T-cell (primary cell): Measurements from ENCODE around the gene MRPL48. TPM values are rescaled to one million over a fixed set of nuclear protein-coding genes. Genes with fewer than 3 reads are reported as not detected.
"Not testable (repeated sequence)": the region's sequence is repeated elsewhere in the genome, so short reads cannot be mapped to it uniquely, and the experiment has no call there.

Experiments
- ATAC-seq, 4 experiments: fragments of 200-7000 bp in 3 of 4; fragments of 150-1000 bp in 1 of 4; cut with Tn5 transposase; replicated peaks in 1 of 4; 1 replicate in 3 of 4; 2 replicates in 1 of 4; pipeline ENCODE4 v1.10.0; 2021; ENCODE audit warnings: moderate library complexity in 3 of 4, mild to moderate bottlenecking in 2 of 4, moderate number of reproducible peaks in 1 of 4
- CTCF ChIA-PET, 2 donors: fragments of 300-600 bp; sonication (Branson Sonifier 250); formaldehyde crosslinking; loops; one replicate each; lab custom pipeline; 2022; ENCODE audit warnings: antibody characterized with exemption in 2 of 2; lab: Charles Lee
- POLR2A ChIA-PET, 2 donors: fragments of 300-600 bp; sonication (Branson Sonifier 250); formaldehyde crosslinking; loops; one replicate each; lab custom pipeline; 2022; ENCODE audit warnings: antibody characterized with exemption in 2 of 2; lab: Charles Lee
- DNase-seq, 35 experiments: peaks; one replicate each; pipeline versions ENCODE4 v3.0.0 to v3.0.0-alpha.2; 2013 to 2023
- H3K27ac ChIP-seq: one replicate; pipeline ENCODE4 v1.5.1; 2013; ENCODE audit warnings: low read length
- H3K27me3 ChIP-seq, 2 experiments: replicated peaks in 1 of 2; 1 replicate in 1 of 2; 2 replicates in 1 of 2; pipeline versions ENCODE4 v1.6.1 to v1.7.0; 2013; ENCODE audit warnings: low read length in 1 of 2, mixed read lengths in 1 of 2; ENCODE audit not compliant: control insufficient read depth in 2 of 2, insufficient read depth in 2 of 2; ENCODE audit errors: extremely low read depth in 1 of 2
- H3K36me3 ChIP-seq, 2 donors: 1 replicate in 1 of 2; 2 replicates in 1 of 2; pipeline versions ENCODE4 v1.6.1 to v1.7.0; 2013; ENCODE audit warnings: low read length in 1 of 2; ENCODE audit not compliant: control insufficient read depth in 2 of 2, insufficient read depth in 1 of 2; ENCODE audit errors: extremely low read depth in 1 of 2
- H3K4me1 ChIP-seq, 2 experiments: 1 replicate in 1 of 2; 2 replicates in 1 of 2; pipeline versions ENCODE4 v1.6.1 to v1.7.0; 2013; ENCODE audit warnings: low read length in 2 of 2, mixed read lengths in 1 of 2; ENCODE audit not compliant: insufficient read depth in 2 of 2, control insufficient read depth in 1 of 2; ENCODE audit errors: extremely low read depth in 1 of 2
- H3K4me3 ChIP-seq, 2 donors: 1 replicate in 1 of 2; 2 replicates in 1 of 2; pipeline versions ENCODE4 v1.5.1 to v1.7.0; 2013; ENCODE audit warnings: mild to moderate bottlenecking in 2 of 2, low read length in 1 of 2, moderate library complexity in 1 of 2; ENCODE audit not compliant: control insufficient read depth in 1 of 2; ENCODE audit errors: extremely low read depth in 1 of 2
- H3K9me3 ChIP-seq: 2 replicates; pipeline ENCODE4 v1.7.0; 2013
- H3K27ac Mint-ChIP-seq, 2 donors: one replicate each; pipeline ENCODE4 v1.8.0; 2020 to 2021; ENCODE audit warnings: mild to moderate bottlenecking in 2 of 2, mixed read lengths in 2 of 2
- H3K27me3 Mint-ChIP-seq, 2 donors: one replicate each; pipeline ENCODE4 v1.8.0; 2021 to 2022; ENCODE audit warnings: mixed read lengths in 2 of 2
- H3K36me3 Mint-ChIP-seq: one replicate; pipeline ENCODE4 v1.8.0; 2021; ENCODE audit warnings: mixed read lengths
- H3K4me1 Mint-ChIP-seq, 3 donors: one replicate each; pipeline ENCODE4 v1.8.0; 2020 to 2022; ENCODE audit warnings: mixed read lengths in 3 of 3, mild to moderate bottlenecking in 1 of 3
- H3K4me3 Mint-ChIP-seq, 3 donors: one replicate each; pipeline ENCODE4 v1.8.0; 2020 to 2022; ENCODE audit warnings: mild to moderate bottlenecking in 3 of 3, mixed read lengths in 3 of 3, moderate library complexity in 3 of 3
- H3K9me3 Mint-ChIP-seq, 3 donors: one replicate each; pipeline ENCODE4 v1.8.0; 2020 to 2022; ENCODE audit warnings: mixed read lengths in 3 of 3
- WGBS: methylation state at CpG from one replicate; pipeline ENCODE4 v1.1.5; 2013; ENCODE audit warnings: missing lambda C conversion rate; ENCODE audit not compliant: insufficient coverage; 5-methylcytosine and 5-hydroxymethylcytosine counted together
- total RNA-seq, 35 experiments: library from RNA in 6 of 35; stranded (reverse) in 6 of 35; fragments of 120-200 nt in 1 of 35; gene quantifications; one replicate each; pipeline versions ENCODE4 v1.2.1 to v1.2.4 and lab custom pipeline; 2013 to 2026

Gene MRPL48
- total RNA-seq, 5 donors from 2014 or later (not counting 1 experiment from before 2014, with no cell fraction given): 21.9 to 26.6 (median 25.7) TPM

DNA sequence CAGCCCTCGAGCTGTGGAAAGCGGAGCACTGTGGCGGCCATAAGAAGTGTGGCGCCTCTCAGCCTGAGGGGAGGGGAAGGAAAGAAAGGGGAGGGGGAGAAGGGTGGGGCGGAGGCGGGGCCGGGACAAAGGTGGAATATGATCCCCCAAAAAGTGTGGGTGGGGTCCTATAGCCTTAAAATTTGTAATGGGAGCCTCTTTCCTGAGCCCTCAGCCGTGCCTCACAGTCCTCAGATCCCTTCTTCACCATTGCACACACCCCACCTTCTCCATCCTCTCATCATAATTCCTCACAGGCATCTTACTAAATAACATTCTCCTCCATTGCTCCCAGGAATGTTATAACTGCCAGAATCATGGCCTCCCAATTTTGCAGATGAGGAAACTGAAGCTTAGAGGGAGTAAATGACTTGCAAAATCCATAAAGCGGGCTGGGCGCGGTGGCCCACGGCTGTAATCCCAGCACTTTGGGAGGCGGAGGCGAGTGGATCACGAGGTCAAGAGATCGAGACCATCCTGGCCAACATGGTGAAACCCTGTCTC lies 26.2 kb upstream of the MRPL48 start:
- H3K27ac ChIP-seq: peak overlapping the region; percentile 67
- ChIA-PET CTCF (interaction anchor here in 1 of 2 donors (1.0 to 3.5 kb wide), 4 partner anchors 18 to 135 kb away, joined by 3 to 40 read pairs (median 4); partner anchors contain the start of gene MRPL48), POLR2A (interaction anchor here (0.5 to 2.1 kb wide), 4 partner anchors 18 to 91 kb away, joined by 4 to 29 read pairs (median 10); partner anchors contain the start of gene MRPL48 (in 1 of the 2))
- no peaks in the 10 kb centered on the region for H3K9me3 Mint-ChIP-seq
- H3K36me3 ChIP-seq: no peaks in the 10 kb centered on the region
- peak overlapping the region; percentile 44 to 94 for H3K4me3 ChIP-seq
- H3K27me3 ChIP-seq: peaks cover 0 to 8% of the 10 kb centered on the region in 2 experiments
- no peaks in the 10 kb centered on the region for H3K9me3 ChIP-seq
- H3K4me1 Mint-ChIP-seq: peaks cover 30 to 32% (median 32%) of the 10 kb centered on the region in 3 donors
- peak overlapping the region; percentile 88 to 96 for H3K27ac Mint-ChIP-seq
- peaks cover 2% of the 10 kb centered on the region for H3K36me3 Mint-ChIP-seq
- peak; percentile 5 to 9 (median 6) for ATAC-seq
- H3K4me1 ChIP-seq: peaks cover 12 to 14% of the 10 kb centered on the region in 2 experiments
- H3K4me3 Mint-ChIP-seq: peak overlapping the region; percentile 88 to 98 (median 90)
- 63% methylated on average over 12 of the region's 16 CpGs for WGBS
- H3K27me3 Mint-ChIP-seq: peaks cover 6% of the 10 kb centered on the region in 2 donors
- peak in 2 of 35 experiments; percentile 1 to 5 for DNase-seq

DNA sequence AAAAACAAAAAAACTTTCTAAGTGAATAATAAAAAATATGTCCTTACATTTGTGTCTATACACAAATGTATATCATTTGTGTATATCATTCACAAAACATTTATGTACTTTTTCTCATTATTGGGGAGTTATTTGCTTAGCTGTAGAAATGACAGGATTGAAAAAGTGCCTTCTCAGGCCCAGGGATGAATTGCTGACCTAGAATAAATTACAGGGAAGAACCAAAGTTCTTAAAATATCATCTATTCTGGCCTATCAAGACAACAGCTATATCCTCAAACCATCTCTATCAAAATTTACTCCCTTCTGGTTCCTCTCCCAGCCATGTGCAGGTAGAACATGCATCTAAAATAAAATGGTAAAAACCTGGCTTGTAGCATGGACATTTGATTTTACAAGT lies 24.9 kb upstream of the MRPL48 start:
- Histone ChIP-seq H3K9me3 (no peaks in the 10 kb centered on the region), H3K4me1 (peaks cover 11 to 12% of the 10 kb centered on the region in 2 experiments), H3K27me3 (peaks cover 0 to 11% of the 10 kb centered on the region in 2 experiments), H3K4me3 (no peak overlapping the region), H3K27ac (no peak overlapping the region), H3K36me3 (no peaks in the 10 kb centered on the region)
- ChIA-PET CTCF (interaction anchor here in 1 of 2 donors (3.5 kb wide), 1 partner anchor 17 kb away, joined by 40 read pairs; no protein-coding TSS in a partner anchor), POLR2A (no interaction called here)
- Mint-ChIP-seq H3K9me3 (no peaks in the 10 kb centered on the region), H3K27me3 (peaks cover 14 to 15% of the 10 kb centered on the region in 2 donors), H3K4me3 (no peak overlapping the region), H3K36me3 (no peaks in the 10 kb centered on the region), H3K4me1 (peaks cover 24 to 28% (median 26%) of the 10 kb centered on the region in 3 donors), H3K27ac (peak overlapping the region; percentile 27 to 39)
- ATAC-seq: no peak
- DNase-seq: no peak

DNA sequence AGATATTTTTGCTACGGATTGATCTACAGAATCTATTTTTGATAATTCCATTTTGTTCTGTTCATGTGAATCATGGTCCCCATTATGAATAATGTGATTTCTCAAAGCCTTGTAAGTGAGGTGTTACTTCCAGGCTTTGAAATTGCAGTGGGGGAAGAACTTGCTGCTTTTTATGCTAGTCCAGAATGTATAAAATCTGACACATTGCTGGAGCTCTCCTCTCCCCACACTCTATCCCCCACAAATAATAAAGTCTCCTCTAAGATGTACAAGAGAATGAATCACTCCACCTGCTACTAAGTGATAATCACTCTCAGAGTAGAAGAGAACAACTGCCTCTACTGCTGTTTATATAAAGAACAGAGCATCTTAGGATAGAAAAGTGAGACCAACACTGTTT lies 20.9 kb upstream of the MRPL48 start:
- H3K27ac ChIP-seq: no peak overlapping the region
- no peaks in the 10 kb centered on the region for H3K36me3 Mint-ChIP-seq
- POLR2A ChIA-PET: no interaction called here
- ATAC-seq: no peak
- no peaks in the 10 kb centered on the region for H3K4me1 Mint-ChIP-seq
- H3K9me3 Mint-ChIP-seq: no peaks in the 10 kb centered on the region
- no peak overlapping the region for H3K4me3 Mint-ChIP-seq
- peaks cover 15 to 16% of the 10 kb centered on the region in 2 donors for H3K27me3 Mint-ChIP-seq
- no peak overlapping the region for H3K27ac Mint-ChIP-seq
- CTCF ChIA-PET: interaction anchor here in 1 of 2 donors (1.1 kb wide), 1 partner anchor 13 kb away, joined by 3 read pairs; no protein-coding TSS in a partner anchor
- no peaks in the 10 kb centered on the region for H3K9me3 ChIP-seq
- no peak overlapping the region for H3K4me3 ChIP-seq
- peaks cover 0 to 12% of the 10 kb centered on the region in 2 experiments for H3K27me3 ChIP-seq
- H3K4me1 ChIP-seq: peaks cover 0 to under 1% of the 10 kb centered on the region in 2 experiments
- no peak for DNase-seq
- no CpG with 5 or more reads among the region's 1 CpG for WGBS
- H3K36me3 ChIP-seq: no peaks in the 10 kb centered on the region

DNA sequence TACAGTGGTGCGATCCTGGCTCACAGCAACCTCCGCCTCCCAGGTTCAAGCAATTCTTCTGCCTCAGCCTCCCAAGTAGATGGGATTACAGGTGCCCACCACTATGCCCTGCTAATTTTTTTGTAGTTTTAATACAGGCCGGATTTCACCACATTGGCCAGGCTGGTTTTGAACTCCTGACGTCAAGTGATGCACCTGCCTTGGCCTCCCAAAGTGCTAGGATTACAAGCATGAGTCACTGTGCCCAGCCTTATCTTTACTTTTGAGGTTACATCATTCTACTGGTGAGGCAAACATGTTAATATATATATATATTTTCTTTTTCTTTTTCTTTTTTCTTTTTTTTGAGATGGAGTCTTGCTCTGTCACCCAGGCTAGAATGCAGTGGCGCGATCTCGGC lies 16.9 kb upstream of the MRPL48 start:
- POLR2A ChIA-PET, ATAC-seq, H3K4me3 Mint-ChIP-seq, H3K4me1 ChIP-seq, H3K27ac ChIP-seq, DNase-seq, H3K27me3 ChIP-seq, H3K36me3 ChIP-seq, H3K36me3 Mint-ChIP-seq, H3K4me3 ChIP-seq, CTCF ChIA-PET, H3K4me1 Mint-ChIP-seq, H3K27ac Mint-ChIP-seq, H3K9me3 Mint-ChIP-seq, H3K9me3 ChIP-seq: not testable (repeated sequence)
- WGBS: 100% methylated on average over 3 of the region's 7 CpGs
- H3K27me3 Mint-ChIP-seq: peaks cover 15 to 16% of the 10 kb centered on the region in 2 donors

DNA sequence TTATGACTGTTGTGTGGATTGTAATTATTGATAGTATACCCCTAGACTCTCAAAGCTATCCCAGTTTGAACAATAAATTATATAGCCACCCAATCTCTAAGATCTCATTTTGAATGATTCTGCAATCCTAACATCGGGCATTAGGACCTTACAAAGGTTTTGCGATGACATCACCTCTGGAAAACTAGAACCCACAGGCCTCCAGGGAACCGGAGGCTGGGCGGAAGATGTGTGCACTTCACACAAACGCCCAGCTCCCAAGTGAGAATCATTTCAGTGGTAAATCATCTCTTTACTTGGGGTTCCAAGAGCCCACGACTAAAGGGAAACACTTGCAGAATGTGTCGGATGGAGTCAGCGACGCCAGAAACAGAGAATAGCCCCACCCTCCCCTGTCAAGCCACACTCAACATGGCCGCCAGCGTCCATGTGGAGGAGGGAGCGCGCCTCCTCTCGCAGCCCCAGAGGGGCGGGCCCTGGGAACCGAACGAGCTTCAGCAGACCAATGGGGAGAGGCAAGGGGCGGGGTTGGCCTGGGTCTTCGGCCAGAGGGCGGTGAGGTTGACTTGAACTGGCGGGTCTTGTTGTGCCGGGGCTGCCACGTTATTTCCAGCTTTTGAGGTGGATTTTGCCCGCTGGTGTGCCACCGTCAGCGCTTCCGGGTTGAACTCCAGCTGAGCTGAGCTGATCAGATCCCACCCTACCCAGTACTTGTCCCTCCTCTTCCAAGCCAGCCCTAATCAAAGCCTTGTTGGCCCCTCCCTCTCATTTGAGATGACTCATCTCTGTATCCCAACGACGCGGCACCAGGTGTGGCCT lies 8.4 kb upstream of the MRPL48 start:
- Histone ChIP-seq H3K27ac (peak overlapping the region; percentile 95), H3K4me3 (peak overlapping the region; percentile 67 to 87), H3K27me3 (no peaks in the 10 kb centered on the region), H3K4me1 (peaks cover 8 to 9% of the 10 kb centered on the region in 2 experiments), H3K9me3 (no peaks in the 10 kb centered on the region), H3K36me3 (no peaks in the 10 kb centered on the region)
- ChIA-PET CTCF (interaction anchor here (0.5 to 1.9 kb wide), 5 partner anchors 9 to 106 kb away, joined by 3 to 40 read pairs (median 3); partner anchors contain the start of genes MRPL48 (in 1 of the 2) and RAB6A (in 1 of the 2)), POLR2A (interaction anchor here (0.5 to 2.1 kb wide), 4 partner anchors 9 to 949 kb away, joined by 3 to 29 read pairs (median 10); partner anchors contain the start of genes RAB6A (in 2 of the 2) and MRPL48 (in 1 of the 2))
- ATAC-seq: peak; percentile 96 to 99 (median 99)
- Mint-ChIP-seq H3K36me3 (no peaks in the 10 kb centered on the region), H3K4me1 (peaks cover 7 to 17% (median 14%) of the 10 kb centered on the region in 3 donors), H3K9me3 (no peaks in the 10 kb centered on the region), H3K27ac (peak overlapping the region; percentile 99 to 100), H3K27me3 (no peaks in the 10 kb centered on the region), H3K4me3 (peak overlapping the region; percentile 89 to 94 (median 91))
- WGBS: 2% methylated on average over 21 of the region's 30 CpGs
- peak; percentile 94 to 99 (median 98) for DNase-seq

DNA sequence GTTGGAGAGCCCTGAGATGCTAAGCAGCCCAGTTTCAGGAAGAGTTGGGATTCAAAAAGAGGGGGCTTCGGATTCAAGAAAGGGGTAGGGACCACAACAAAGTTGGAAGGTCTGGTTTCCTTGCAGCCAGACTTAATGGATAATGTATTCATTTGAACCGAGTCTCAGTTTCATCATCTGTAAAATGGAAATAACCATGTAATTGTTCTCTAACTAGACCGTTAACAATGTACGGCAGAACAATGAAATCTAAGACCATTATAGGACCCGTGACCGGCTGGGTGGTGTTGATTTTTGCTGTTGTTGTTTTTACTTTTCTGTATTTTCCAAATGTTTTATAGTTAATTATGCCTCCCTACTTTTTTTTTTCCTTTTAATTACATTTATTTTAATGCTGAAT lies 6.4 kb upstream of the MRPL48 start:
- CTCF ChIA-PET: no interaction called here
- Histone ChIP-seq H3K27me3 (no peaks in the 10 kb centered on the region), H3K4me3 (no peak overlapping the region), H3K4me1 (peaks cover 8 to 9% of the 10 kb centered on the region in 2 experiments), H3K27ac (no peak overlapping the region), H3K36me3 (no peaks in the 10 kb centered on the region), H3K9me3 (no peaks in the 10 kb centered on the region)
- H3K27me3 Mint-ChIP-seq: no peaks in the 10 kb centered on the region
- no peak overlapping the region for H3K27ac Mint-ChIP-seq
- no peaks in the 10 kb centered on the region for H3K36me3 Mint-ChIP-seq
- peaks cover 13 to 17% (median 14%) of the 10 kb centered on the region in 3 donors for H3K4me1 Mint-ChIP-seq
- POLR2A ChIA-PET: interaction anchor here in 1 of 2 donors (0.6 kb wide), 1 partner anchor 9 kb away, joined by 6 read pairs; no protein-coding TSS in a partner anchor
- no peak overlapping the region for H3K4me3 Mint-ChIP-seq
- H3K9me3 Mint-ChIP-seq: no peaks in the 10 kb centered on the region
- DNase-seq: no peak
- ATAC-seq: no peak
- 93% methylated on average over 3 of the region's 6 CpGs for WGBS
